Pons (tissue), 1 donor: Measurements from ENCODE around the gene PPP6R1.
A peak's percentile ranks its signal among the peaks of the same experiment; 100 is the strongest.
"Not testable (repeated sequence)": the region's sequence is repeated elsewhere in the genome, so short reads cannot be mapped to it uniquely, and the experiment has no call there.

ENCODE experiments used
- DNase-seq: peaks from one replicate; pipeline ENCODE4 v3.0.0-alpha.2; 2016; ENCODE audit warnings: low spot score

PPP6R1 gene

DNA sequence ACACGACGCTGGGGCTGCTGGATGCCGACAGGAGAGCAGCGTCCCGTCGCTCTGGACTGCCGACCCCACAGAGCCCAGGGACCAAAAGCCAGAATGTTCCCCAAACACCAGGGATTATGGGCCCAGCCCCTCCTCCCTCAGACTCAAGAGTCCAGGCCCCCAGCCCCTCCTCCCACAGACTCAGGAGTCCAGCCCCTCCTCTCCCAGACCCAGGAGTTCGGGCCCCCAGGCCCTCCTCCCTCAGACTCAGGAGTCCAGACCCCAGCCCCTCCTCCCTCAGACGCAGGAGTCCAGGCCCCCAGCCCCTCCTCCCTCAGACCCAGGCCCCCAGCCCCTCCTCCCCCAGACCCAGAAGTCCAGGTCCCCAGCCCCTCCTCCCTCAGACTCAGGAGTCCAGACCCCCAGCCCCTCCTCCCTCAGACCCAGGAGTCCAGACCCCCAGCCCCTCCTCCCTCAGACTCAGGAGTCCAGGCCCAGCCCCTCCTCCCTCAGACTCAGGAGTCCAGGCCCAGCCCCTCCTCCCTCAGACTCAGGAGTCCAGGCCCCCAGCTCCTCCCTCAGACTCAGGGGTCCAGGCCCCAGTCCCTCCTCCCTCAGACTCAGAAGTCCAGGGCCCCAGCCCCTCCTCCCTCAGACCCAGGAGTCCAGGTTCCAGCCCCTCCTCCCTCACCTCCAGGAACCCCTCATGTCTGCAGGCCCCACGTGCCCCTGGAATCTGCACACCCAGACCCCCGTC lies 34.0 kb downstream of the PPP6R1 start:
- DNase-seq, result not testable (repeated sequence)

DNA sequence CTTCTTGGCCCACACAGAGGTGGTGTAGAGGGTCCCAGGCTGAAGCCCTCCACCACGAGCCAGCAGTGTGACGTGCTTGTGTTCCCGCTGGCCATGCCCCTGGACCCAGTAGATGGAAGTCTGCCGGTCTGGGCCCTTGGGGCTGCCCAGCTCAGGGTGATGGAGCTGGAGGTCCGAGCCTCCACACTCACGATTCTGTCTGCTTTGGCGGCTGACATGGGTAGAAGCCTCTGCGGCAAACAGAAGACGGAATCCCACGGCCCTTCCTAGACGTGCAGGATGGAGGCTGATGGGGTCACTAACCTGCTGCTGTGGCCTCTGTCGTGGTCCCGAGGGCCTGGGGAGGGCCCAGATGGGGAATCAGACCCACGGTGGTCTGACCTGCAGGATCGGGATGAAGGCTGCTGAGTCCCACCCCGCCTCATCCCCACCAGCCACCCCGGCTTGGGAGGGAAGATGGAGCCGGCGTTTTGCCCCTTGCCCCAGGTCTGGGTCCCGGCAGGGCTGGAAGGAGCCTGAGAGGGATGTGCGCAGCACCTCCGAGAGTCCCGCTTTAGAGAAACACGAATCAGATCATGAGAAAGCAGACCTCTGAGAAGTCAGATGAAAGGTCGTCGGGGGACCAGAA lies 34.7 kb downstream of the PPP6R1 start:
- no peak for DNase-seq

GRCh38 chr19:55223291-55224037 lies 35.4 kb downstream of the PPP6R1 start:
- no peak for DNase-seq

DNA sequence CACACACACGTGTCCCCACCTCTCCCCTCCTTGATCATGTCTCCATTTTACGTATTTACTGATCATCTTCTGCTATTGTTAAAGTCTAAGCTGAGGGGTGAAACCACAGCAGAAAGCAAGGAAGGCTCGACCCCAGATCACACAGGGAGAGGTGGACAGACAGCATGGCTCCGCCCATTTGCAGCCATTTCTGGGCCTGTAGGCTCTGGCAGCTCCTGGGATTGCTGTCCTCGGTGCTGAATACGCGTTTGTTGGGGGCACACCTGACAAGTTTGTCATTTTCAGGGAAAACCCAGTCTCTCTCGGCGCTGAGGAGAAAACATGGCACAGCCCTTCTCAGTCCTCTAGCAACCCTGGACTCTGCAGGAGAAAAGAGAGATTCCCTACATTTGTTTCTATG lies 38.3 kb downstream of the PPP6R1 start:
- DNase-seq, result no peak

DNA sequence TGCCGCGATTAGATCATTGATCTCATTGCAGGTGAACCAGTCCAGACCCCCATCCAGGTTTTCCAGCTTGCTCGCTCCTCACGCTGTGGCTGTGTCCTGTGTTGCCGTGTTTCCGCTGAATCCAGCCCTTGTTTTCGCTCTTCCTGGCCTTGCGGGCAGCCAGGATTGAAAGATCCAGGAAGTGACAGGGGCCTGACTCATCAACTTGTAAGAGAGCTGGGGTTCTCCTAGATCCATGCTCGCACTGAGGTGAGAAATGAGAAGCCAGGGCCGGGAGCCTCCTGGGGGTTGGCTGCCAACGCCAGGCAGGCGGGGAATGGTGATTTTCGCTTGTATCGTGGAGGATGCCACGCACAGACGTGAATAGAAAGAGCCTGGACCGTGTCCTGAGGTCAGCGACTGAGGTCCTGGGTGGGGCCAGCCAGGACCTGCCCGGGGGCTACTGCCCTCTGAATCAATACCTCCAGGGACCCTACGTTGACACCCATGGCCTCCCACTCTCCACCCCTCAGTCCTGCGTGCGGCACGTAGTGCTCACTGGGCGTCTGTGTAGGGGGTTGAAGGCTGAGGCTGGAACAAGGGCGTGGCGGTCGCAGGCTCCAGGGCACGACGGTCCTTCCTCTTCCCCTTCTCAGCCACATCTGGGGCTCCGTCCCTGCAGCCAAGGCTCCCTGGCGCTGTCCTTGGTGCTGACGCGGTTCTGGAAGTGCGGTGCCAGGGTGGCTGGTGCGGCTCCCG lies 42.2 kb downstream of the PPP6R1 start:
- DNase-seq, result peak; percentile 88

GRCh38 chr19:55213547-55213946 lies 45.3 kb downstream of the PPP6R1 start:
- DNase-seq, result no peak

DNA sequence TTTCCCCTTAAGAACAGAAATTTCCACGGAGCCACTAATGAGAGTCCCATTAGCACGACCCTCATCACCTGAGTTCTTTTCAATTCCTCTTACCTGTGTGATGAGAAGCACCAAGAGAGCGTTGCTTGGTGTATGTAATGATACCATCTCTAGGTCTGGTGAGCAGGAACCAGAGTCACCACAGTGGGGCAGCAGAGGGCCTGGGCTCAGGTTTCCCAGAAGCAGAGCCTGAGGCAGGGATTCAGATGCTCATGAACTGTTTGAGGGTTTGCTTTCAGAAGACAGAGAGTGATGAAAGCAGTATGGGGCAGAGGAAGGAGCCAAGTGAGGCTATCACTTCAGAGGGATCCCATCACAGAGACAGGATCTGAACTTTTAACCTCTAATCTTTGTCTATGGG lies 46.4 kb downstream of the PPP6R1 start:
- no peak for DNase-seq

GRCh38 chr19:55209693-55210472 lies 48.9 kb downstream of the PPP6R1 start:
- DNase-seq, result no peak

DNA sequence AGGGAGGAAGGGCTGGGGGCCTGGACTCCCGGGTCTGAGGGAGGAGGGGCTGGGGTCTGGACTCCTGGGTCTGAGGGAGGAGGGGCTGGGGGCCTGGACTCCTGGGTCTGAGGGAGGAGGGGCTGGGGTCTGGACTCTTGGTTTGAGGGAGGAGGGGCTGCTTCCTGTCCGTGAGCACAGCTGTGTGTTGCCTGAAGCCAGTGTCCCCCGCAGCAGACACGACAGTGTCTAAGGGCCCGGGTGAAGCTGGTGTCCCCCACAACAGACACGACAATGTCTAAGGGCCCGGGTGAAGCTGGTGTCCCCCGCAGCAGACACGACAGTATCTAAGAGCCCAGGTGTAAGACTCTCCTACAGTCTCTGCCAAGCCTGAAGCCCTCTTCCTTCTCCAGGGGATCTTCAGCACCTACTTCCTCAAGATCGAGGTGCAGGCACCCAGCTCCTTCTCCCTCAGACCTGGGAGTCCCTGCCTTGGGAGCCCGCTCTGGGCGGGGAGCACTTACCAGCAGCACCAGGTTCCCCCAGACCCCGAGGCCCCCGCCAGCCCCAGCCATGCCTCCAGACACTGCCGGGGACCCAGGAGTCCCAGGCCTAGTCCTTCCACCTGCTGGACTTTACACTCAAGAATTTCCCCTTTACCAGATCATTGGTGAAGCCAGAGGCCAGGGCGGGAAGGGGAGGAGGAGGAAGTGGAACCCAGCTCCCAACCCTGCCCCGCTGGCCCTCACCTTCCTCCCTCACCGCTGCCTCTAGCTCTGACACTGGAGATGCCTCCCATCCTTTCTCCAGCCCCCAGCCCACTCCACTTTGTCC lies 49.7 kb downstream of the PPP6R1 start, which contains the start of gene PTPRH:
TSS of gene PTPRH (minus strand) at position 622 of the 813 bp plus-strand sequence. CDS start at position 554, 68 bp downstream.
- DNase-seq, result no peak

DNA sequence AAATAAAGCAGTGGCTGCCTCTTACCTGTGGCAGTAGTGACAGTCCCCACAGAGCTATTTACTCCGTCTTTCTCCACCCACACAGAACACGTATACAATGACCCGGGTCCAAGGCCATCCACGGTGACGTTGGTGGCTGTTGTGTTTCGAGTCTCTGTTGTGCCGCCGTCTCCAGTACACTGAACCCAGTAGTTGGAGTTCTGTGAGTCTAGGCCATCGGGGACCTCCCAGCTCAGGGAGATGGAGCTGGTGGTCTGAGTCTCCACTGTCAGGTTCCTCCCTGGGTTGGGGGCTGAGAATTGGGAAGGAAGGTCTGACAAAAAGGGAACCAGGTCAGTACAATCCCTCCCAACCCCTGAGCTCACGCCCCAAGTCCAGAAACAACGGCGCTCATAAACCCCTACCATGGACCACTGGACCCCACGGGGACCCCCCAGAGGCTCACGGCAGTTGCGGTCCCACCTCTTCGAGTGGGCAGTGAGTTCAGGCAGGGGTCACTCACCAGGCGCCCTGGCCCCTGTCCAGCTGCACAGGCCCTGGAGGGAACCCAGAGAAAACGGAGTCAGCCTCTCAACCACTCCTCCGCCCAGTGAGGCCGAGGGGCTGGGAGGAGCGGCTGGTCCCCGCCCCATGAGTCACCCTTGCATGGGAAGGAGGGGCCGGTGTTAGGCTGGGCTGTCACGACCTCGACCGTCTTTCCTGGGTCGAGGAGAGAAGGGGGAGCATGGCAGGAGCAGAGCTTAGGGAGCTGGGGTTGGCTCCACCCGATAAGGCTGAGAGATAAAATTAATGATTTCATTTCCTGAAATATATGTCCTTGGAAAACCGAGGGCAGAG lies 51.9 kb downstream of the PPP6R1 start:
- peak; percentile 85 for DNase-seq

DNA sequence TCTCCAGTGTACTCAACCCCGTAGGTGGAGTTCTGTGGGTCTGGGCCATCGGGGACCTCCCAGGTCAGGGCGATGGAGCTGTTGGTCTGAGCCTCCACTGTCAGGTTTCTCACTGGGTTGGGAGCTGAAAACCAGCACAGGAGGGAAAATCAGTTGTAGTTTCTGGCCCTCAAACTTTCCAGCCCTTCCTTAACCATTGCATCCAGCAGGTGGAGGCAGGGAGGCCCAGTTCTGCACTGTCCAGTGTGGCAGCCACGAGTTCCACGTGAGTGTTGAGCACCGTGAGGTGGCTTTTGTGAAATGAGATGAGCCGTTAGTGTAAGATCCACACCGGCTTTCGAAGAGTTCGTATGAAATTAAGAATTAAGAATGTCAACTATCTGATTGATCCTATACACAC lies 56.6 kb downstream of the PPP6R1 start:
- DNase-seq, result not testable (repeated sequence)

- DNase-seq, result no peak
Measured at GRCh38 chr19:55199620-55200204, 59.1 kb downstream of the PPP6R1 start.

DNA sequence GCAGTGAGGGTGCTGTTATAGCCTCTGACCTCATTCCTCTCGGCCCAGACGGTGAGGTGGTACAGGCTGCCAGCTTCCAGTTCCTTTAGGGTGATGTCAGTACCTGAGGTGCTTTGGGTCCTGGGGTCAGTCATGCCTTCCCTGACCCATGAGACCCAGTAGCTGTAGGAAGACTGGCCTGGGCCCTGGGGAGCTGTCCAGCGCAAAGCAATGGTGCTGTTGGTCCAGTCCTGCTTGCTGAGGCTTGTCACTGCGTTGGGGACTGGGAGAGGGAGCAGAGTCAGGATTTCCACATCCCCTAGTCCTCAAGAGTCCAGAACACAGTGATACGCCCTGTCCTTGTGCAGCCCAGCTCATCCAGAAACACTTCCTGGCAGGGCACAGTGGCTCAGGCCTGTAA lies 60.2 kb downstream of the PPP6R1 start:
- no peak for DNase-seq

DNA sequence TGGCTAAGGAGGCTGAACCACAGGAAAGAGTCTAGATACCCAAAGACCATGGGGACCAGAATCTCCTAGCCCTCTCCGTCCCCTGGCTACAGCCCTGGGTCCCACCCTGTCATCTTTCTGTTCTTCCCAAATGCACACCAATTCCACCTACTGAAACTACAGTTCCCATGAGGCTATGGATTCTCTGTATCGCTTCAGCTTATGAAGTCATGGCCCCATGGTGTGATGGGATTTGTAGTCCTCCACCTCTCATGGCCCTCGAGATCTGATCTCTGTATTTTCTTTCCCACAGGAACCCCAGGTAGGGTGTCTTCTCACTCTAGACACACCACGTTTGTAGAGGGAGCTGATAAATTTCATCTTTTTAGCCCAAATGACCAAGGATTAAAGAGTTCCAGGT lies 61.3 kb downstream of the PPP6R1 start:
- peak; percentile 27 for DNase-seq

- DNase-seq, result no peak
Measured at GRCh38 chr19:55196803-55197202, 62.0 kb downstream of the PPP6R1 start.

GRCh38 chr19:55193481-55193880 lies 65.3 kb downstream of the PPP6R1 start:
- DNase-seq, result no peak

- DNase-seq, result no peak
Measured at GRCh38 chr19:55189403-55189835, 69.4 kb downstream of the PPP6R1 start.

DNA sequence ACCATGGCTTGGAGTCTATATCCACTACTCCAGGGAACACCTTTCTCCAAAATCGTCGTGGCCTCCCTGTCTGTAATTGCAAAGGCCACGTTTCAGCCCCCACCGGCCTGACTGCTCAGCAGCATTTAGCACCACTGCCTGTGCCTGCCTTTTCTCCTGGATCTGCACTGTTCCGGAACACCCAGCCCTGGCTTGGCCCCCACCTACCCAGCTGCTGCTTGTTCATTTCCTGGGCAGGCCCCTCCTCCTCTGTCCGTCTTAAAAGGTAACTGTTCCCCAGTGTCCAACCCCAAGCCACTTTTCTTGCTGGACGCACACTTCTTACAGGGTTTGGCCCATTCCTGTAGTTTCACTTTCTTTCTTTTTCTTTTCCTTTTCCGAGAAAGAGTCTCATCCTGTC lies 70.2 kb downstream of the PPP6R1 start:
- DNase-seq, result no peak

DNA sequence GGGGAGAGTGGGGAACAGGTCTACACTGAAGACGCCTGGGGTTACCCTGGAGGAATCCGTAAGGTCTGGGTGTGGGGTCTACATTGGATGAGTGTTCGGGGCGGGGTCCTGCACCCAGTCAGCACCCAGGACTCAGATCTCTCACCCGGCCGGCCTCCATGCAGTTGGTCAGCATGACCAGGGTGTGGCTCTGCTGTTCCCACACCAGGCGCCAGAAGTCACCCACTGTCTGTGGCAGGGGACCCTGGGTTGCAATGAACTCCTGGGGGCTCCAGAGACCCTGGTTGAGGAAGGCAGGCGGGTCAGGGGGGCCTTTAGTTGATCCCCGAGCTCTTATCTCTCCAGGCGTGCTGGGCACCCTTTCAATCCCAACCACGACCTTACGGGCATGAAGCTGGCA lies 72.7 kb downstream of the PPP6R1 start:
- DNase-seq, result no peak
